Measurements from ENCODE around the gene IGSF11.
A peak's percentile ranks its signal among the peaks of the same experiment; 100 is the strongest.

The IGSF11 gene

DNA sequence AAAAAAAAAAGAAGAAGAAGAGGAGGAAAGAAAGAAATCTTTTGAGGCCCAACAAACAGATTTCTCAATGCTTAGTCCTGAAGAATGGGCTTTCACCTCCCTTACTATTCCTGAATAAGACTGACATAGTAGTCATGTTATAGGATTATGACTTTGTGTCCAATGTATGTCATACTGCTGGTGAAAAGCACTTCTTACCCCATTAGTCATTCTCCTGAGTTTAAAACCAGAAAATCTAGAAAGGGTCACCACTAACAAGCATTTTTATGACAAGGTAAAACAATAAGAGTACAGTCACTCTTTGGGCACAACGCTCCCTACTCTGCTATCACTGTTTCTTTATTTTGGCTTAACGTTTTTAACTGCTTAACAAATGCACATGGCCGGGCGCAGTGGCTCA lies 88.2 kb downstream of the IGSF11 start:
- DNase-seq = no peak

DNA sequence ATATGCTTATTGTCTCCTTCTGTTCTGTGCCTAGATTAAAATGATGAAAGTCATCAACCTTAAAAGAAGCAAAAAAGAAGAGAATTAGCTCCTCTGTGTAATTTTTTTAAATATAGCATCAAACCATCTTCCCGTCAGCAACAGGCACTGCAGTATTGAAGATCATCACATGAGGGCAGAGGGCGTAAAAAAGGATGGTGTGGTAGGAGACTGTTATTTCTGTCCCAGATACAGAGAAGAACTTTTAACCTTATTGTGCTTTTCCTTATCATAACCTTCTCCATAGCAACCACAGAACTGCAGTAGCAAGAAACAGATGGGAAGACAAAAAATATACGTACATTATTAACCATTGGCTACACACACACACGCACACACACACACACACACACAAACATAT lies 88.8 kb downstream of the IGSF11 start:
- no peak for DNase-seq

DNA sequence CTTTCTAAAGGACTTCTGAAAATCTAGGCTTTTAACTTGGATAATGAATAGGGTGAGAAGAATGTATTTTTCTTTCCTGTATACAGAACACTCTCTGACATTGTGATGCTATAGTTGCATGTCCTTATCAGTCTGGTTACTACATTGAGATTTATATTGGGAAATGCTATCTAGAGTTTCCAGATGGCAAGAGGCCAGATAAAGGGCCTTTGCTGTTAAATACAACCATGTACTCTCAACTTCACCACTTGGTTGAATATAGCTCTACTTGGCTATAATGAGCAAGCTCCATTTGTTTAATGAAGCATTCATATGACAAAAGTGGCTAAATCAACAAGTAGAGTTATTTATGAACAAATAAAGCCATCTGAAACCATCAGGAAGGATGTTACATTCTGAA lies 91.0 kb downstream of the IGSF11 start:
- DNase-seq = no peak

DNA sequence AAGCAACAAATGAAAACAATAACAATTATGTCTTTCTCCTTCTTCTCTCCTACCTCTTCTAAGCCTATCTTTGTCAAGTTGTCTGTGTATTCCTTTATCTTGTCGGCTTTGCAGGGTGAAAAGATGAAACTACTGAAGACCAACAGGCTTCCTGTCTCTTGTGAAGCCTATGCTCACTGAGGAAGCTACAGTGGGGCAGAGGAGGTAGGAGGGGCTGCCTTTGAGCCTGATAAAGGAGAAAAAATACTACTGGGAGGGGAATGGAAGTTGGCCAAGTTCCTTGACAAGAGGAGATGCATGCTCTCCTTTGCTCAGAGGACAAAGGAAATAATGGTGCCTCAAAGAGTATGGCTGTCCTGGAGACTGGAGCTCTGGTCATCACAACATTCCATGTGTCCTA lies 92.0 kb downstream of the IGSF11 start:
- no peak for DNase-seq

DNA sequence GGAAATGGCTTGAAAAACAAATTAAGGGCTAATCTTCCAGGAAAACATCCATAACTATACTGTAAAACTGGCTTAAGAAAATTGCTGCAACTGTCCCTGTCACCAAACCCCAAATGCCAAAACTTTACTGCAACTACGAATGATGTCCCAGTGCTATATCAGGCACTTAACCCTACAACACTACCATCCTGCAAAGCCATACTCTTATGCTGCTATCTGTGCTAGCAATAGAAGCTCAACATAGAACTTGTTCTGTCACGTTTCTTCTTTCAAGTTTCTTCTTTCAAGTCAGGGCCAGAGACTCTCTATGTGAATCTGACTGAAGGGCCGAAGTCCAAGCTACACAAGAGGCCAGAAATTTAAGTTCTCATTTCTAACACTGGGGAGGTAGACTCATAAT lies 92.5 kb downstream of the IGSF11 start:
- DNase-seq = no peak

DNA sequence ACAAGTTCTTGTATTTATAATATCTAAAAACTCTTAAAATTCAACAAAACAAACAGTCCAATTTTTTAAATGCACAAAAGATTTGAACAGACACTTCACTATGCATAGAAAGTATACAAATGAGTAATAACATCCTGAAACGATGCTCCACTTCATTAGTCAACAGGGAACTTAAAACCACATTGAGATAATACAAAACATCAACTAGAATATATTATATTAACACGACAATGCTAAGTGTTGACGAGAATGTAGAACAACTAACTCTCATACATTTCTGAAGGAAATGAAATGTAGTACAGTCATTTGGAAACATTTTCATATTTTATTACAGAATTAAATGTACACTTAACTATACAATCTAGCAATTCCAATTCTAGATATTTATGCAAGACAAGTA lies 93.4 kb downstream of the IGSF11 start:
- DNase-seq = no peak

DNA sequence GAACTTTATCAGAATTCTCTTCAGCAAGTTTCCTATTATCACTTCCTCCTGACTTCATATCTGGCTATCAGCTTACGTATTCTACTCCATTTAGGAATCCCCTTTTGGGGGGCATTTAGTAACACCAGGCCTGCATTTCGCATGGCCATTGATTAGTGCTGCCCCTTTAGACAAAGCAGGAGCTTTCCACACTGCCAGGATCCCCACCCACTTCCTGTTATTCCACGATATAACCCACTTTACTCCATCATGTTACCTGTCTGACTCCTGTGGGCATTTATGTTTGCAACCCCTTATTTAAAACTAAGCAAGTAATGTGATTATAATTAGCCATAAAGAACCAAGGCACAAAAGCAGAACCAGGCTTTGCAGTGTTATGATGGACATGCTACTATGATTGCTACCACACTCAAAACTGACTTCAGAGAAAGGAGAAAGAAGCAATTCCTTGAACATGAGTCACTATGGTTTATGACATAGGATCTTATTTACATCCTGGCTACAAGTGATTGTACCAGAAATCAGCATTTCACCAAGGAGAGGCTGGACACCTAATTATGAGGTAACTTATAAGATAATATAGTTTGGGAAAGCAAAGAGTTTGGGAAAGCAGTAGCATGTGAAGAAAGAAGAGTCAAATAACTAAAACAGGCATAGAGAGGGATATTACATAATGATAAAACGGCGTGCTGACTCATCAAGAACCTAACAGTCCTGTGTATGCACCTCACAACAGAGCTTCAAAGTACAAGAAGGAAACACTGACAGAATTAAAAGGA lies 96.3 kb downstream of the IGSF11 start:
- no peak for DNase-seq

DNA sequence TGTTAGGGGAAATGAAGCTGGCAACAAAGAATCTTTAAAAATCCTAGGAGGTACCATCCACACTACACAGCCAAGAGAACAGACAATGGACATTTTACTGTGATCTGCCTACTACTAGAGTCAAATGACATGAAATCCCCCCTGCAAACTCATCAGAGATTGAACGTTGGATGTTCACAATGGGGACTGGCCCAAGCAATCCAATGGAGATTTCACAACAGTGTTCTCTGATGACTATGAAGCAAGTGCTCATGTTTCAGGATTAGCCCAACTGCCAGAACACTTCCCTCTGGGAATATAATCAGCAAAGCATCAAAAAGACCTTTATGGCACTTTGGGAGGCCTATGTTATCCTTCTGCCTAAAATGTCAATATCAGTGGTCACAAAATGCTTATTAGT lies 97.8 kb downstream of the IGSF11 start:
- DNase-seq = no peak

DNA sequence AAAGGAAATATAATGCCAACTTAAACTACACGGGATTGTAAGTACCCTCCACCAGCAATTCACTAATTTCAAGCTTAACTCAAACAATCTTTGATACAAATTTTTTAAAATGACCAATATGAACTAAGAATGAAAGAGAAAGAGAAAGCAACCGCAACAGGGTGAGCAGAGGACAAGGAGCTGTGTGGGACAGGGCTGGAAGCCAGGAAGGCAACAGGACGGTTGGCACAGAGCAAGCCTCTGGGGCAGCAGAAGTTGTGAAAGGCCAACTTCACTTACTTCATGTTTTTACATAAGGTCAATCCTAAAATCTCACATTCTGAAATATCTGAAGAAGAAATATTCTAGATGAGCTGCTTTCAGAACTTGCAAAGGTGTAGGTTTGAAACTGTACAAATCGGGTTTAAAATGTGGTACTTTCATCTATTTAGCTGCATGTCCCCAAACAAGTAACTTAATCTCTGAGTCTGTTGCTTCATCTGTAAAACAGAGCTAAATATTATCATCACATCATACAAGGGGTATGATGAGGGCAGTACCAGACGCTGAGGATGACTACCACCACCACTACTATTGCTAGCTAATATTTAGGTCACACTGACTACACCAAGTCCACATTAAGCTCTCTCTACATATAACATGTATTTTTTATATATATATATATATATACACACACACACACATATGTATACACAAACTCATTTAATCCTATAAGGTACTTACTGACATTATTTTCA lies 101.7 kb downstream of the IGSF11 start:
- DNase-seq = no peak

DNA sequence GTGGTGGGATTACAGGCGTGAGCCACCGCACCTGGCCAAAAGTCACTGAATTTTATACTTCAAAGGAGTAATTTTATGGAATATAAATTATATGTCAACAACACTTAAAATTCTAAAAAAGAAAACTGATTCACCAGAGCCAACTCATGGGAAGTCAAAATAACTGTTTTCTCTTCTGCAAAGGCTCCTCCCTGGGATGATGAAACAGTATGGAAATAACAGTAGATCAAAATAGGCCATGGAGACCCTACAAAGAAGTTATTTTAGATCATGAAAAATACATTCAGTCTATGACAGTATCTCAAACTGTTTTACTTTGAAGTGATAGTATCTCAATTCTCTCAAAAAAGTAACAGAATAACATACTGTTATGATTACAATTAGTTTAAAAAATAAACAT lies 102.7 kb downstream of the IGSF11 start:
- no peak for DNase-seq

DNA sequence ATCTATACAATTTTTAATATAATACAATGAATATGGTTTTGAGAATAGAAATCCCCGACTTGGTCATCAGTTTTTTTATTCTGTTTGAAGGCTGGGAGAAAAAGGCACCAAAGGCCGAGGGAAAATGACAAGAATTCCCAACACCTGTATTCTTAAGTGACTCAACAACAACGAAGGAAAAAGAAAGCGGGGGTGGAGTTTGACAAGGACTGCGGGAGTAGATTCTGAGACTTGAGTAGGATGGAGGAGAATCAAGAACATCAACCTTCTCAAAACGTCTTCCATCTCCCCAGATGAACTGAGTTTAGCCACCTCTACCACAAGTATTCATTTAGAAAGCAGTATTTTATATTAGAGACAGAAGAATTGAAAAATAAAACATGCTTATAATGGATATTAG lies 107.2 kb downstream of the IGSF11 start:
- DNase-seq = no peak

DNA sequence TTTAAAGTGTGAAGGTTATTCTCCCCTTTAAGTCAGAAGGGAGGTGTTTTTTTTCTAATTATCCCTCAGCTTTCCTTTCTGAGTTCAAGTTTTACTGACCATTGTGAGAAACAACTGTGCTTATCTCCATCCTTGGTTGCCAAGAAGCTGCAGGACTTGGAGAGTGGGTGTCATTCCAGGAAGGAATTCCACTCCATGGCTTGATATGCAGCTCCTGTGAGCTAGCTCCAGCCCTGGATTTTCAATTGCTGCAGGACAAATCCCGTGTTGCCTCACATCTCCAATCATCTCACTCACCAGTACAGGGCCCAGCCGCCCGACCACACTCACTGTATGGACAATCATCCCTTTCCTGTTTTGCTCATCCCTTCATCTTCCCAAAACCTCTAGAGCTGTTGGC lies 122.5 kb downstream of the IGSF11 start:
- no peak for DNase-seq

DNA sequence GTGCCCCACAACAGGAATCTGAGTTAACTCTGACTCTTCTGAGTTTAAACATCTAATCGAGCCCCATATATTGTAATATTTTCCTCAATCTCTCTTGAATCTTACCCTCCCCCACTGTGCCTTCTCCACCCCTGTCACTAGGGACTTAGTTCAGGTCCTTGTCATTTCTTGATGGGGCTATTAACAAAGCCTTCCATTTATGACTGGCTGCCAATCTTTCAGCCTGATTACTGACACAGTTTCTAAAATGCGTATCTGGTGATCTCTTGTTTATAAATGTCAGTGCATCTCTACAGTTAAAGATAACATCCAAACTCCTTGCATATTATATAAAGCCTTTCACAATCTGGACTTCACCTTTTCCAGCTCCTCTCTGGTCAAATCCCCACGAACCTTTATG lies 124.3 kb downstream of the IGSF11 start:
- DNase-seq = no peak

DNA sequence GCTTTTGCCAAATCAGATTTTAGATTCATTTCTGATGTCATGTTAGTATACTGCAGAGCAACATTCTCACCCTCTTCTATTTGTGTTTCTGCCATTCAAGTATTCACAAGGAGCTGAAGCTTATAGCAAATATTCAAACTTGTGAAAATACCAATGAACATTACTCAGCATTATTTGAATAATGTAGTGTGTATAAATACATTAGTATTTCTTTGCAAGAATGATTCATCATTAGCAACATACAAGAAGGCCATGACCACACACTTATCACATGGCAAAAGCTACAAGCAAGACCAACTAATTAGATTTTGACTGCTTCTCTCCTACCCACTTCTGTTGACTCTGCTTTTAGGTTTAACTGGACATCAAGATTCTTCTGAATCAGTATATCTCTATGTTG lies 124.9 kb downstream of the IGSF11 start:
- DNase-seq = no peak

DNA sequence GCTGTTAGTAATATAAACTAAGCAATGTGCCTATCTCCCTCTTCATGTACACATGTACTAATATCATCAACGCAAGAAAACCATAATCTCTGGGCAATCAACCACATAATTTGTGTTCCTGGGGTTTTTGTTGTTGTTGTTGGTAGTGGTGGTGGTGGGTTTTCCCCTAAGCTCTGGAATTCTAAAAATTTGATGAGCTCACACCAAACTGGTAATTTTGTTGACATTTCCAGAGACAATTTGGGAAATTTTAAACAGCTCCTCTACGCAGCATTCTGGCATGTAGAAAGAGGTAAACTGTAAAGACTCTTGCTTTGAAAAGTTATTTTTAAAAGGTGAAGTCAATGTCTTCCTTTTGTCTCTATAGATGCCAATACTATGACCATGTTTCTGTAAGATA lies 126.7 kb downstream of the IGSF11 start:
- no peak for DNase-seq

DNA sequence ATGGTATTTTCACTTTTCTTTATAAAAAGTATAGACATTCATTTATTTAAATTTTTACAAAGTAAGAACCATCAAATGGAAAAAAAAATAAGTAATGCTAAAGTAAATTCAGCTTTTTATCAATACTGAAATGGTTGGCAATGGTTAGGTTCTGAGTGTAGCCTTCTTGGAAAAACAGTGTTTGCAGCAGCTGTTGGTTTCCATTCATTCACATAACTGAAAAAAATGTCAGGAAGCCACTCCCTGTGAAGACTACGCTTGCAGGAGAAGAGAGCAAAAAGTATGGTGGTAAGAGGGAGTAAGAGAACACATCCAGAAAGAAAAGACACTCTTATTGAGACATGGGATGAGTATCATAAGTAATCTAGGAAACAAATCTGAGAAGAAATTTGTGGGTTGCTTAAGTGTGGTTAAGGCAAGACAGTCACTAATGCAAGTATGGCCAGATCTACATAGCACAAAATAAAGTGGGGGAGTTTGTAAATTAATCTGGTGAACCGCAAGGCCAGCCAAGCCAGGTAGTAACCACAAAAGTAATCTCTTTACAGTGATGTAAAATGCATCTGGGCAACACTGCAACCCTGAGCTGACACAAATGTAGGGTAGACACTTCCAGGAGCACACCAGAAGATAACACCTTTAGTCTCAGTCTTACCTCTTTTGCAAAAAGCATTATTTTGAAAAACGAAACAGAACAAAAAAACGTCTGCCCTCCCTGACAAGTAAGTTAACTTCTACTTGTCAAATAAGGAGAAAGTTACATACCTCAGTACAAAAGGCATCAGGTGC lies 133.7 kb downstream of the IGSF11 start:
- DNase-seq = no peak

DNA sequence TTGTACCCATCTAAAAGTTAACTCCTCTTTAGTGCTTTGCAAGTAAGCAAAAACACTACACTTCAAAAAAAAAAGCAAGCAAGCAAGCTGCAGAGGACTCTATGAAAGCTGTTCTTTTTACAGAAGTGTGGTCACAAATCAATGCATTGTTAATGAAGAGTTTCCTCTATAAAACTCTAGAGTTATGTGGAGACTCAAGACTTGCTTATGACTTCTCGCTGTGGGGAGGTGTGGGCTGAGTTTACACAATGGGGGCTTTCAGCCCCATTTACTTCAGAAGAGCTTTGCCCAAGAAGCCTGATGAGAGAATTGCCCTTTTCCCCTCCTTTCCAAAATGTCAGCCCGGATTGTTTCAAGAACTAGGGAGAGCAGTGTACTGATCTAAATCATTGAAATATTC lies 144.4 kb downstream of the IGSF11 start:
- no peak for DNase-seq

DNA sequence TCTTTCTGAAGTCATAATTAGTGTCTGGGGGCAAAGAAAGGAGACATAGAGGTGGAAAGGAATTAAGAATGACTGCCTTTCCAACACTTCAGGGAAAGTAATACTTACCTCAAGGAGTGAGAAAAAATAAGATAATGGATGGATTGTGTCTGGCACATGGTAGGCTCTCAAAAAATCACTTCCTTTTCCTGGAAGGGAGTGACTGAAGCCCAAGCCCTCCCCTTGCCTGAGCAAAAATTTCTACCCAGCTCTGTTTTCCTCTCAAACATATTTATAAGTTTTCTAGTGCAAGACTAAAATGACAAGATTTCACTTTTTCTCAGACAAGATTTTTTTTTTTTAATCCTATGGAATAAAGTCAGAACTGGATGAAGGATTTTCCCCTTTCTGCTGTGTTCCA lies 145.0 kb downstream of the IGSF11 start:
- no peak for DNase-seq

DNA sequence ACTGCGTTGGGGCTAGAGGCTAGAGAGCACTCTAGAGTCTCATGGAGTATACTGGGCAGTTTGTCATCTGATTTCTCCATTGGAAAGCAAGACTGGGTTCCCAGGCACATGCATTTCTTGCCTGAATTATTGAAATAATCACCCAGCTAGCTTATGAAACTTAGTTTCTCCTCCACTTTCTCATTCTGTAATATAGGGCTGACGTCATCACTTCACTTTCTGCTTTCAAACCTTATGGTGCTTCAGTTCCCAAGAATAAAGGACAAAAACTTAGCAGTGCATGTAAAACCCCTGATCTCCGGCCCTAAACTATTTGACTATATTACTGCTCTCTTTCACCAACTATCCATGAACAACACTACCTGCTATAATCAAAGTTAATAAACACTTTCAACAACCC lies 147.9 kb downstream of the IGSF11 start:
- DNase-seq = no peak

DNA sequence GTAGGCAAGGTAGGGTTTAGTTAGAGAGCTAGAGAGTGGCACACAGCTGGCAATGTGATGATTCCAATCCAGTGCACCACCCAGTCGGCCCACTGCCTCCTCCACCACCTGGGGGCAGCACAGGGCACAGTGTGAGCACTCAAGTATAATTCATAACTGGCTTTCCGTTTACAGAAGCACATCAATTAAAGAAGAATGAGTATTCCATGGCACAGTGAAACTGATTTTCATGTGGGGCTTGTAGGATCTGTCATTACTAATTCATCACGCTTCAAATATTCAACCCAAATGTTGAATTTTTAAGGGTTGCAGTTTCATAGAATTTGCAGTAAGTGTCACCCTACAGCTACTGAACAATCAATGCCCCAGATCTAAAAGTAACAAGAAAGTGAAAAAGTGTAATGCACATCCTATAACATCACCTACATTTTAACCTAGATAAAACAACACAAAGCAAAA lies 149.9 kb downstream of the IGSF11 start:
- peak; percentile 57 to 71 for DNase-seq

DNA sequence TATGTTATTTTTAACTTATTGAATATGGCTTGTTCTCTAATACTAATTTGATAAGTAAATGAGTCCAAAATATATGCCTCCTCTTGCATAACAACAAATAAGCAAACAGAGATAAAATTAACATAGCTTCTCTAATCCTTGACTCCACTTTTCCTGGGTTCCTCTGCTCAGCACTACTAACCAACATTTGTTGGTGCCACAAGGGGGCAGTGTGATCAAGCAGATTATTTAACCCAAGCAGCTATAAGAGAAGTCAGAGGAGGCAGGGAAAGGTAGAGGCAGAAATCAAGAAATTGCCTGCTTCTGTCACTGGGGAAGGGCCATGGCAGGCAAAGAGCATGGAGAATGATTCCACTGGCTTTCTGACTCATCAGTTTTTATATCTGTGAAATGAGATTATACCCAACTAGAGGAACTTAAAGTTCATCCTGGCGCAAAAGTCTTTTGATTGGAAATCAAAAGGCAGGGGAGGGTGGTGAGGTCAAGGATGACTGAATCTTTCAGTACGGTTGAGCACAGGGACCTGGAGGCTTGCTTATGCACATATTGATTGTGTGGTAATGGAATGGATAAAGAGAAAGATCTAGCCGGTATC lies 152.2 kb downstream of the IGSF11 start:
- peak; percentile 59 to 70 for DNase-seq

DNA sequence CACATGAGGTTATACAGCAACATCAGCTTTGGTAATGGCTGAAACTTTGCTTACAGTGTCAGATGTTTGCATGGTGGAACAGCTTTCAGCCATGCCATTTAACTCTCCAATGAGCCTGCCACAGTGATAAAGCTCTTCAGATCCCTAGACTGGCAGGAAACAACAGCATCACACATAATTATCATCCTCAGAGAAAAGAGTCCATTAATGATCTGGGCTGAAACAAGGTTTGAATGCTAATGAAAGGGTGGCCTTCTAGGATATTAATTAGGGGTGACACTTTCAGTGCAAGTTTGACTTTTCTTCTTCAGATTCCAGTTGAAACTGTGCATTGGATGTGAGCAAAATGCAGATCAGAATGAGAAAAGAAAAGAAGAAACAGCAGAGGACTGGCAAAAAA lies 166.6 kb downstream of the IGSF11 start:
- DNase-seq = no peak

DNA sequence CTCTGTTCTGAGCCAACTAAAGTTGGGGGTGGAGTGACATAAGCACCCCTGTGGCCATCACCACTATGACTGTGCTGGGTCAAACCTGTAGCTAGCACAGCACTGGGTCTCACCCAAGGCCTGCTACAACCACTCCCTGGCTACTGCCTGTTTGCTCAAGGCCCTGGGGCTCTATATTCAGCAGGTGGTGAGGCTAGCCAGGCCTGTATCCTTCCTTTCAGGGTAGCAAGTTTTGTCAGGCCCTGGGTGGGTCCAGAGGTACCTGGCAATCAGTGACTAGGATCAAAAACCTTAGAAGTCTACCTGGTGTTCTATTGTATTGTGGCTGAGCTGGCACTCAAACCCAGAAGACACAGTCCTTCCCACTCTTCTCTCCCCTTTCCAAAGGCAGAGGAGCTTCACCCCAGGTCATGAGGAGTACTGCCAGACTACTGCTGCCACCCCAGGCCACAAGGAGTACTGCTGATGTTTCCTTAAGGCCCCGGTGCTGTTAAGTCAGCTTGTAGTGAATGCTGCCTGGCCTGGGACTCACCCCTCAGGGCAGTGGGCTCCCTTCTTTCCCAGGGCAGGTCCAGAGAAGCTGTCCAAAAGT lies 170.8 kb downstream of the IGSF11 start:
- no peak for DNase-seq
